GM21526 (cell line): ENCODE measurements around the gene SSTR5.

Experiments
- ATAC-seq: cut with Tn5 transposase; IDR thresholded peaks from one replicate; pipeline ENCODE4 v1.9.1; 2021; ENCODE audit warnings: moderate library complexity; ENCODE audit not compliant: unreplicated experiment, low FRiP score

Gene SSTR5

GRCh38 chr16:1101133-1101532 is 28.6 kb downstream of the SSTR5 start:
- no peak for ATAC-seq

GRCh38 chr16:1101573-1102332 is 29.2 kb downstream of the SSTR5 start:
- ATAC-seq = no peak

GRCh38 chr16:1102333-1102700 is 29.8 kb downstream of the SSTR5 start:
- no peak for ATAC-seq

GRCh38 chr16:1102921-1103635 is 30.5 kb downstream of the SSTR5 start:
- no peak for ATAC-seq

- ATAC-seq = no peak
Observed at GRCh38 chr16:1103636-1103980, 31.1 kb downstream of the SSTR5 start.

GRCh38 chr16:1105888-1106620 is 33.5 kb downstream of the SSTR5 start:
- no peak for ATAC-seq

GRCh38 chr16:1106659-1107058 is 34.1 kb downstream of the SSTR5 start:
- ATAC-seq = no peak

GRCh38 chr16:1107141-1107540 is 34.6 kb downstream of the SSTR5 start:
- no peak for ATAC-seq

- ATAC-seq = no peak
Observed at GRCh38 chr16:1107731-1108130, 35.2 kb downstream of the SSTR5 start.

GRCh38 chr16:1108299-1109252 is 36.0 kb downstream of the SSTR5 start:
- ATAC-seq = no peak

GRCh38 chr16:1109648-1110047 is 37.1 kb downstream of the SSTR5 start:
- no peak for ATAC-seq

GRCh38 chr16:1112506-1113184 is 40.1 kb downstream of the SSTR5 start:
- ATAC-seq = no peak

GRCh38 chr16:1113489-1113888 is 40.9 kb downstream of the SSTR5 start:
- ATAC-seq = no peak

- no peak for ATAC-seq
Observed at GRCh38 chr16:1113889-1114526, 41.5 kb downstream of the SSTR5 start.

- no peak for ATAC-seq
Observed at GRCh38 chr16:1116693-1117077, 44.1 kb downstream of the SSTR5 start.

- ATAC-seq = no peak
Observed at GRCh38 chr16:1117176-1117900, 44.8 kb downstream of the SSTR5 start.

- ATAC-seq = no peak
Observed at GRCh38 chr16:1117926-1118325, 45.4 kb downstream of the SSTR5 start.

GRCh38 chr16:1119129-1119528 is 46.6 kb downstream of the SSTR5 start:
- no peak for ATAC-seq
